GM12878 (cell line): ENCODE results near the gene RND1. TPM values are rescaled to one million over a fixed set of nuclear protein-coding genes. Genes with fewer than 3 reads are reported as not detected.

Source experiments
- ATAC-seq: fragments of 200-7000 bp; cut with Tn5 transposase; 3 replicates; pipeline ENCODE4 v1.9.1; 2020; ENCODE audit warnings: mild to moderate bottlenecking, moderate library complexity
- BruUV-seq: library from RNA; stranded (reverse); fragments of 400-500 nt; replicated peaks from 2 replicates; lab custom pipeline; 2021; lab: Mats Ljungman, UMichigan
- CTCF ChIA-PET: fragments of 300-600 bp; sonication (Branson Sonifier 250); formaldehyde crosslinking; extraction: SDS; loops from one replicate; lab custom pipeline; 2021; ENCODE audit warnings: inconsistent platforms; lab: Yijun Ruan, JAX
- POLR2A ChIA-PET: fragments of 350-600 bp; formaldehyde crosslinking; extraction: SDS; loops from one replicate; lab custom pipeline; 2021; ENCODE audit warnings: inconsistent platforms; lab: Charles Lee
- RAD21 ChIA-PET: fragments of 300-600 bp; sonication (Branson Sonifier 250); formaldehyde crosslinking; loops from one replicate; lab custom pipeline; 2023; ENCODE audit warnings: antibody characterized with exemption; ENCODE audit not compliant: unreplicated experiment; lab: Charles Lee
- SMC1A ChIA-PET: fragments of 300-600 bp; sonication (Branson Sonifier 250); formaldehyde crosslinking; loops from one replicate; lab custom pipeline; 2023; ENCODE audit not compliant: unreplicated experiment, uncharacterized antibody; lab: Charles Lee
- DNase-seq: peaks from one replicate; pipeline ENCODE4 v3.0.0-alpha.2; 2011; ENCODE audit warnings: low read depth, low spot score
- FAIRE-seq: peaks from 3 replicates; lab custom pipeline; 2011; peaks lifted over from hg19 to GRCh38; lab: Jason Lieb, UNC
- H2AFZ ChIP-seq: 2 replicates; pipeline ENCODE4 v1.6.0; 2011; ENCODE audit warnings: low read depth, low read length, control low read depth; ENCODE audit not compliant: control insufficient read depth
- H3K27ac ChIP-seq: 2 replicates; pipeline ENCODE4 v1.5.1; 2011; ENCODE audit warnings: control low read depth; ENCODE audit not compliant: control insufficient read depth, insufficient read depth
- H3K27me3 ChIP-seq, 2 experiments: replicated peaks in 1 of 2; 2 replicates each; pipeline versions ENCODE4 v1.6.0 to v1.6.1; 2011; ENCODE audit warnings: low read length in 1 of 2; ENCODE audit not compliant: control insufficient read depth in 2 of 2, insufficient read depth in 2 of 2
- H3K36me3 ChIP-seq, 2 experiments: 2 replicates each; pipeline ENCODE4 v1.5.1; 2011; ENCODE audit warnings: low read length in 1 of 2; ENCODE audit not compliant: control insufficient read depth in 2 of 2, insufficient read depth in 2 of 2
- H3K4me1 ChIP-seq: 2 replicates; pipeline ENCODE4 v1.6.1; 2011; ENCODE audit warnings: mild to moderate bottlenecking, low read length, moderate library complexity, mixed read lengths; ENCODE audit not compliant: control insufficient read depth, insufficient read depth
- H3K4me2 ChIP-seq: 2 replicates; pipeline ENCODE4 v1.6.0; 2011; ENCODE audit warnings: control low read depth; ENCODE audit not compliant: control insufficient read depth, insufficient read depth
- H3K4me3 ChIP-seq: fragments of 200-600 bp; sonication (generic); 2 replicates; pipeline ENCODE4 v1.5.1; 2016
- H3K79me2 ChIP-seq: 2 replicates; pipeline ENCODE4 v1.6.0; 2011; ENCODE audit warnings: low read length; ENCODE audit not compliant: control insufficient read depth, insufficient read depth
- H3K9ac ChIP-seq: 2 replicates; pipeline ENCODE4 v1.8.0; 2011; ENCODE audit warnings: low read length, control low read depth, mixed read lengths; ENCODE audit not compliant: control insufficient read depth, insufficient read depth
- H3K9me3 ChIP-seq: replicated peaks from 3 replicates; pipeline ENCODE4 v1.5.1; 2011; ENCODE audit warnings: mild to moderate bottlenecking, low read length; ENCODE audit not compliant: control insufficient read depth, insufficient read depth
- H4K20me1 ChIP-seq: 2 replicates; pipeline ENCODE4 v1.6.0; 2011; ENCODE audit not compliant: control insufficient read depth, insufficient read depth
- ATF7 ChIP-seq: fragments of 450-650 bp; IDR thresholded peaks from 2 replicates; pipeline ENCODE4 v1.6.1; 2016; ENCODE audit warnings: low read depth, mild to moderate bottlenecking
- CHD2 ChIP-seq: IDR thresholded peaks from 2 replicates; pipeline ENCODE4 v1.6.1; 2011; ENCODE audit warnings: low read depth, low read length, improper control_type of control experiment, borderline replicate concordance
- EED ChIP-seq: sonication (generic); IDR thresholded peaks from 2 replicates; pipeline ENCODE4 v1.6.1; 2016; ENCODE audit warnings: antibody characterized with exemption, low read depth
- FOXM1 ChIP-seq: IDR thresholded peaks from 2 replicates; pipeline ENCODE4 v1.6.1; 2012; ENCODE audit warnings: low read depth, mild to moderate bottlenecking, inconsistent platforms, low read length, moderate library complexity
- HDGF ChIP-seq: fragments of 450-650 bp; IDR thresholded peaks from 2 replicates; pipeline ENCODE4 v1.6.1; 2016; ENCODE audit warnings: antibody characterized with exemption
- NBN ChIP-seq: fragments of 450-650 bp; IDR thresholded peaks from 2 replicates; pipeline ENCODE4 v1.6.1; 2016
- NFYA ChIP-seq: IDR thresholded peaks from 2 replicates; pipeline ENCODE4 v1.6.1; 2011; ENCODE audit warnings: low read depth, mild to moderate bottlenecking, low read length, improper control_type of control experiment, borderline replicate concordance
- PAX5 ChIP-seq: IDR thresholded peaks from 2 replicates; pipeline ENCODE4 v1.6.1; 2011; ENCODE audit warnings: low read depth, low read length, borderline replicate concordance
- POLR2AphosphoS2 ChIP-seq: IDR thresholded peaks from 2 replicates; pipeline ENCODE4 v1.6.1; 2011; ENCODE audit warnings: low read depth, mild to moderate bottlenecking, low read length, improper control_type of control experiment, moderate library complexity
- RAD21 ChIP-seq: IDR thresholded peaks from 2 replicates; pipeline ENCODE4 v1.6.1; 2011; ENCODE audit warnings: mild to moderate bottlenecking, low read depth, low read length, moderate library complexity; ENCODE audit not compliant: insufficient read depth
- SIX5 ChIP-seq: IDR thresholded peaks from 2 replicates; pipeline ENCODE4 v1.6.1; 2011; ENCODE audit warnings: mild to moderate bottlenecking, low read depth, low read length, moderate library complexity; ENCODE audit not compliant: severe bottlenecking
- SREBF1 ChIP-seq: IDR thresholded peaks from 2 replicates; pipeline ENCODE4 v1.6.1; 2012; ENCODE audit warnings: mild to moderate bottlenecking, low read length
- SUPT20H ChIP-seq: IDR thresholded peaks from 2 replicates; pipeline ENCODE4 v1.6.1; 2011; ENCODE audit warnings: low read depth, mild to moderate bottlenecking, low read length, moderate library complexity, borderline replicate concordance; ENCODE audit not compliant: control insufficient read depth
- TCF12 ChIP-seq: IDR thresholded peaks from 2 replicates; pipeline ENCODE4 v1.6.1; 2011; ENCODE audit warnings: low read depth, mild to moderate bottlenecking, low read length
- USF1 ChIP-seq: IDR thresholded peaks from 2 replicates; pipeline ENCODE4 v1.6.1; 2011; ENCODE audit warnings: borderline replicate concordance, low read depth, mild to moderate bottlenecking, moderate library complexity, mixed read lengths, low read length; ENCODE audit not compliant: insufficient read depth; ENCODE audit errors: extremely low read length
- USF2 ChIP-seq: IDR thresholded peaks from 2 replicates; pipeline ENCODE4 v1.6.1; 2011; ENCODE audit warnings: low read depth, low read length, improper control_type of control experiment, borderline replicate concordance
- ZNF207 ChIP-seq: fragments of 450-650 bp; IDR thresholded peaks from 2 replicates; pipeline ENCODE4 v1.6.1; 2014; ENCODE audit warnings: antibody characterized with exemption, mild to moderate bottlenecking, borderline replicate concordance
- ZNF24 ChIP-seq: fragments of 450-650 bp; IDR thresholded peaks from 2 replicates; pipeline ENCODE4 v1.6.1; 2017; ENCODE audit warnings: antibody characterized with exemption, mild to moderate bottlenecking
- ZNF274 ChIP-seq: IDR thresholded peaks from one replicate; pipeline ENCODE4 v1.8.0; 2011; ENCODE audit not compliant: insufficient read length, insufficient read depth
- WGBS: methylation state at CpG from one replicate; pipeline ENCODE4 v1.1.6; 2016; ENCODE audit warnings: low lambda C conversion rate; ENCODE audit not compliant: insufficient replicate concordance, insufficient coverage; ENCODE audit errors: missing lambda C conversion rate; 5-methylcytosine and 5-hydroxymethylcytosine counted together
- in situ Hi-C: fragments of 300-500 bp; cut with MboI; formaldehyde crosslinking; loops from 9 replicates; pipeline ENCODE4 v1.14.3; 2018; ENCODE audit warnings: mixed read lengths
- intact Hi-C: fragments of 100-400 bp; cut with micrococcal nuclease; formaldehyde crosslinking; loops from one replicate; pipeline ENCODE4 v1.14.2; 2022; ENCODE audit not compliant: unreplicated experiment
- polyA plus RNA-seq, 11 experiments: library from polyadenylated mRNA; depleted of rRNA in 4 of 11; unstranded in 6 of 11; stranded (reverse) in 5 of 11; fragments of >200 nt; fragmentation: Nextera tagmentation in 4 of 11; fragmentation: Illumina TruSeq in 1 of 11; extraction: Ambion mirVana in 4 of 11; extraction: Trizol in 1 of 11; gene quantifications; 1 replicate in 1 of 11; 2 replicates in 10 of 11; pipeline versions ENCODE4 v1.2.1 to v1.2.3, GENCODE V29; 2011 to 2016; ENCODE audit warnings: inconsistent platforms in 2 of 11, missing spikeins in 2 of 11, low read depth in 1 of 11
- total RNA-seq, 4 experiments: library from RNA; depleted of rRNA in 3 of 4; stranded (reverse); fragments of >200 nt in 3 of 4; fragmentation: Illumina TruSeq in 1 of 4; extraction: Trizol in 1 of 4; gene quantifications; 2 replicates each; pipeline versions ENCODE4 v1.2.1 to v1.2.3, GENCODE V29; 2013 to 2021

RND1 gene
- total and polyA plus RNA-seq, 10 of the 15 experiments (the other 5 are each of a cell fraction or from before 2014, with no cell fraction given) = 0.24 to 5.1 (median 1.5) TPM

- Histone ChIP-seq H3K4me1 (peaks cover 13% of the 10 kb centered on the region), H3K79me2 (peaks cover 36% of the 10 kb centered on the region), H3K27ac (peak overlapping the region; percentile 90), H3K4me2 (peak overlapping the region; percentile 98), H3K36me3 (no peaks in the 10 kb centered on the region), H3K9ac (peak overlapping the region; percentile 99), H3K4me3 (peak overlapping the region; percentile 72), H3K27me3 (no peaks in the 10 kb centered on the region), H3K9me3 (no peaks in the 10 kb centered on the region), H4K20me1 (no peaks in the 10 kb centered on the region), H2AFZ (peak overlapping the region; percentile 96)
- DNase-seq = peak; percentile 77
- ChIA-PET RAD21 (interaction anchor here (0.6 to 7.2 kb wide), 42 partner anchors 9 to 431 kb away, joined by 3 to 167 read pairs (median 5); partner anchors contain the start of genes ADCY6, ARF3, FKBP11 and RHEBL1), CTCF (interaction anchor here (0.7 to 9.2 kb wide), 60 partner anchors 12 to 470 kb away, joined by 3 to 271 read pairs (median 6); partner anchors contain the start of genes ARF3, CACNB3, DDN and FKBP11), POLR2A (interaction anchor here (0.6 to 3.5 kb wide), 21 partner anchors 7 to 279 kb away, joined by 3 to 52 read pairs (median 5); partner anchors contain the start of genes DDN, FKBP11, KANSL2 and RND1), SMC1A (interaction anchor here (0.6 to 6.1 kb wide), 46 partner anchors 14 to 258 kb away, joined by 3 to 145 read pairs (median 5); partner anchors contain the start of genes ARF3, DDN, FKBP11 and LMBR1L)
- ATAC-seq = peak; percentile 68
- BruUV-seq = no TSS peak
- in situ Hi-C loops = loop anchor here (5.0 kb wide), 1 partner anchor 34 kb away; no protein-coding TSS in a partner anchor
- intact Hi-C loops = loop anchor here (1.0 to 2.0 kb wide), 6 partner anchors 37 to 142 kb away; partner anchors contain the start of gene FKBP11
- peak; percentile 93 for FAIRE-seq
- 1% methylated on average over 11 of the region's 11 CpGs for WGBS
- no peak for TF ChIP-seq SREBF1
- TF ChIP-seq ATF7 = no peak
- no peak for TF ChIP-seq USF2
- TF ChIP-seq ZNF207 = peak; percentile 51; the same call in 1 of the 2 replicates
- no peak for TF ChIP-seq SUPT20H
- TF ChIP-seq PAX5 = no peak
- no peak for TF ChIP-seq HDGF
- no peak for TF ChIP-seq ZNF24
- TF ChIP-seq CHD2 = no peak
- no peak for TF ChIP-seq ZNF274
- no peak for TF ChIP-seq POLR2AphosphoS2
- TF ChIP-seq TCF12 = no peak
- peak; percentile 94 for TF ChIP-seq RAD21
- no peak for TF ChIP-seq NFYA
- no peak for TF ChIP-seq EED
- TF ChIP-seq SIX5 = no peak
- TF ChIP-seq NBN = no peak
- no peak for TF ChIP-seq USF1
- peak; percentile 52; the same call in 1 of the 2 replicates for TF ChIP-seq FOXM1
Measured at GRCh38 chr12:48852734-48853688, 12.7 kb downstream of the RND1 start.
